Central memory CD8-positive, alpha-beta T cell (primary cell): ENCODE data around the gene ZFP37.
A peak's percentile ranks its signal among the peaks of the same experiment; 100 is the strongest.
"Not testable (repeated sequence)": the region's sequence is repeated elsewhere in the genome, so short reads cannot be mapped to it uniquely, and the experiment has no call there.

Source experiments
- ATAC-seq: fragments of 150-1000 bp; cut with Tn5 transposase; replicated peaks from 2 replicates; pipeline ENCODE4 v1.10.0; 2022; ENCODE audit warnings: mild to moderate bottlenecking, moderate FRiP score, moderate number of reproducible peaks; ENCODE audit not compliant: poor library complexity, severe bottlenecking; ENCODE audit errors: extremely low read depth
- DNase-seq, 2 donors: peaks; one replicate each; pipeline ENCODE4 v3.0.0; 2021; ENCODE audit warnings: low spot score in 2 of 2
- H3K27ac Mint-ChIP-seq: one replicate; pipeline ENCODE4 v1.8.0; 2022; ENCODE audit warnings: low read depth, mild to moderate bottlenecking, moderate library complexity, mixed read lengths
- H3K27me3 Mint-ChIP-seq: one replicate; pipeline ENCODE4 v1.8.0; 2022; ENCODE audit warnings: mixed read lengths
- H3K36me3 Mint-ChIP-seq: one replicate; pipeline ENCODE4 v1.8.0; 2022; ENCODE audit warnings: mild to moderate bottlenecking, moderate library complexity, mixed read lengths; ENCODE audit not compliant: insufficient read depth
- H3K4me1 Mint-ChIP-seq: one replicate; pipeline ENCODE4 v1.8.0; 2022; ENCODE audit warnings: mixed read lengths
- H3K4me3 Mint-ChIP-seq: one replicate; pipeline ENCODE4 v1.8.0; 2022; ENCODE audit warnings: mild to moderate bottlenecking, moderate library complexity, mixed read lengths
- H3K9me3 Mint-ChIP-seq: one replicate; pipeline ENCODE4 v1.8.0; 2022; ENCODE audit warnings: mixed read lengths

The ZFP37 gene

GRCh38 chr9:113056191-113057106, at the start of gene ZFP37:
Gene ZFP37 (minus strand): TSS chr9:113056724. CDS start chr9:113056688, 36 bp downstream.
- peak; percentile 82 for ATAC-seq

GRCh38 chr9:113105345-113105744, 48.8 kb upstream of the ZFP37 start:
- H3K36me3 Mint-ChIP-seq, H3K4me1 Mint-ChIP-seq, H3K27ac Mint-ChIP-seq, ATAC-seq, H3K9me3 Mint-ChIP-seq, H3K4me3 Mint-ChIP-seq, DNase-seq: not testable (repeated sequence)
- peaks cover 14% of the 10 kb centered on the region for H3K27me3 Mint-ChIP-seq

More at GRCh38 chr9:113056191-113057106, at the start of gene ZFP37:
- H3K4me3 Mint-ChIP-seq, result no peak within 1 kb of the TSS
- peaks cover 11% of the 10 kb centered on the region for H3K27me3 Mint-ChIP-seq
- peak; percentile 45 to 70 for DNase-seq
- H3K4me1 Mint-ChIP-seq, result no peaks in the 10 kb centered on the region
- H3K36me3 Mint-ChIP-seq, result peaks cover 3% of the 10 kb centered on the region
- no peak within 1 kb of the TSS for H3K27ac Mint-ChIP-seq
- H3K9me3 Mint-ChIP-seq, result no peaks in the 10 kb centered on the region

- no peaks in the 10 kb centered on the region for H3K9me3 Mint-ChIP-seq
- H3K36me3 Mint-ChIP-seq, result no peaks in the 10 kb centered on the region
- no peaks in the 10 kb centered on the region for H3K4me1 Mint-ChIP-seq
- no peak overlapping the region for H3K4me3 Mint-ChIP-seq
- H3K27me3 Mint-ChIP-seq, result peaks cover 77% of the 10 kb centered on the region
- H3K27ac Mint-ChIP-seq, result no peak overlapping the region
- DNase-seq (no peak), ATAC-seq (no peak)
Observed at GRCh38 chr9:113095561-113095960, 39.0 kb upstream of the ZFP37 start.

DNA sequence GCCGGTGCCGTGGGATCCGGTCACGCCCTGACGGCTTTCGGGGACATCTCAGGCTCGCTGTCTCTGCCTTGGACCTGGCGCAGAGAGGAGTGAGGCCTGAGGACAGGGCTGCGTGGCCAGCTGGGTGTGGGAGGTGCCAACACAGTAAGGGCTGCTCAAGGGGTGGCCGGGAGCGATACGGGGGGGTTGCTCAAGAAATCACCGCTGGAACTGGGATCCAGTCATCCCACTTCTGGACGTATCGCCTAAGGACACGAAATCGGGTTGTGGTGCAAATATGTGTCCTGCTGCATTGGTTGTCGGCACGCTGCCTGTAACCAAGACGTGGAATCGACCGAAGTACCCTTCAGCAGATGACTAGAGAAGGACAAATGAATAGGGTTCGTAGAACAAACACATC, 33.4 kb upstream of the ZFP37 start:
- not testable (repeated sequence) for ATAC-seq, H3K9me3 Mint-ChIP-seq, DNase-seq, H3K4me1 Mint-ChIP-seq, H3K4me3 Mint-ChIP-seq, H3K27ac Mint-ChIP-seq, H3K36me3 Mint-ChIP-seq
- peaks cover 45% of the 10 kb centered on the region for H3K27me3 Mint-ChIP-seq

GRCh38 chr9:113089143-113089505, 32.6 kb upstream of the ZFP37 start:
- H3K4me1 Mint-ChIP-seq, H3K36me3 Mint-ChIP-seq, ATAC-seq, H3K4me3 Mint-ChIP-seq, H3K9me3 Mint-ChIP-seq, H3K27ac Mint-ChIP-seq, DNase-seq: not testable (repeated sequence)
- peaks cover 44% of the 10 kb centered on the region for H3K27me3 Mint-ChIP-seq

GRCh38 chr9:113088456-113089142, 32.1 kb upstream of the ZFP37 start:
- not testable (repeated sequence) for DNase-seq, H3K4me1 Mint-ChIP-seq

GRCh38 chr9:113062932-113063310, 6.4 kb upstream of the ZFP37 start:
- peaks cover 11% of the 10 kb centered on the region for H3K27me3 Mint-ChIP-seq
- not testable (repeated sequence) for H3K4me1 Mint-ChIP-seq, H3K36me3 Mint-ChIP-seq, ATAC-seq, H3K27ac Mint-ChIP-seq, H3K9me3 Mint-ChIP-seq, H3K4me3 Mint-ChIP-seq
- peak; percentile 14 to 29 for DNase-seq

More at GRCh38 chr9:113088456-113089142, 32.1 kb upstream of the ZFP37 start:
- H3K4me3 Mint-ChIP-seq, H3K27ac Mint-ChIP-seq, H3K36me3 Mint-ChIP-seq, H3K9me3 Mint-ChIP-seq, ATAC-seq: not testable (repeated sequence)
- H3K27me3 Mint-ChIP-seq, result peaks cover 39% of the 10 kb centered on the region

- DNase-seq, ATAC-seq, H3K9me3 Mint-ChIP-seq, H3K4me1 Mint-ChIP-seq, H3K27ac Mint-ChIP-seq, H3K4me3 Mint-ChIP-seq, H3K36me3 Mint-ChIP-seq: not testable (repeated sequence)
- H3K27me3 Mint-ChIP-seq, result peaks cover 11% of the 10 kb centered on the region
Observed at GRCh38 chr9:113062256-113062931, 5.9 kb upstream of the ZFP37 start.

GRCh38 chr9:113061072-113061850, 4.7 kb upstream of the ZFP37 start:
- H3K4me1 Mint-ChIP-seq, H3K27ac Mint-ChIP-seq, H3K9me3 Mint-ChIP-seq, H3K36me3 Mint-ChIP-seq, ATAC-seq, H3K4me3 Mint-ChIP-seq: not testable (repeated sequence)
- peaks cover 11% of the 10 kb centered on the region for H3K27me3 Mint-ChIP-seq
- DNase-seq, result peak in 1 of 2 donors; percentile 32

- H3K27ac Mint-ChIP-seq, H3K9me3 Mint-ChIP-seq, H3K4me1 Mint-ChIP-seq, H3K36me3 Mint-ChIP-seq, ATAC-seq, DNase-seq, H3K4me3 Mint-ChIP-seq: not testable (repeated sequence)
- H3K27me3 Mint-ChIP-seq, result peaks cover 11% of the 10 kb centered on the region
Observed at GRCh38 chr9:113059581-113060284, 3.2 kb upstream of the ZFP37 start.

DNA sequence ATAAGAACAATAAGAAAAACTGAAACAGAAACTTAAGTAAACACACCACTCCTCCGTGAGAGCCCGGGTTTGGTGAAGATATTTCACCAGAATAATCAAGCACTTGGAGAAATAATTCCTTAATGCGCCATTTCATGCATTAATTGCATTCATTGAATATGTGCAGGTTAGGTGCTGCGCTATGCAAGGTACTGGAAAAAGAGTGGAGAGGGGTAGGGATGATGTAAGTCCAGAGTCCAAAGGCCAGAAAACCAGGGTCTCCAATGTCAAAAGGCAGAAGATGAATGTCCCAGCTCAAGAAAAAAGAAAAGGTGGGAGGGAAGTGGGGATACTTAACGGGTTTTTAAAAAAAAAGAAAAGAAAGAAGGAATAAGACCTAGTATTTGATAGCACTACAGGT, 669 bp upstream of the ZFP37 start:
- Mint-ChIP-seq H3K4me1 (no peaks in the 10 kb centered on the region), H3K36me3 (peaks cover 3% of the 10 kb centered on the region), H3K27me3 (peaks cover 11% of the 10 kb centered on the region), H3K9me3 (no peaks in the 10 kb centered on the region), H3K27ac (no peak overlapping the region), H3K4me3 (no peak overlapping the region)
- DNase-seq, result no peak
- ATAC-seq, result peak; percentile 27
